Stomach (tissue), 9 donors: ENCODE results near the gene TRERF1. TPM values are rescaled to one million over a fixed set of nuclear protein-coding genes. Genes with fewer than 3 reads are reported as not detected.

Experiments used
- DNase-seq, 2 donors: peaks; one replicate each; pipeline versions ENCODE4 v3.0.0 to v3.0.0-alpha.2; 2013 to 2019
- H3K27ac ChIP-seq, 5 donors: fragments of 200-600 bp in 4 of 5; sonication (generic) in 4 of 5; one replicate each; pipeline ENCODE4 v1.5.1; 2013 to 2019; ENCODE audit warnings: mild to moderate bottlenecking in 1 of 5, moderate library complexity in 1 of 5
- H3K27me3 ChIP-seq, 3 donors: fragments of 200-600 bp; sonication (generic); one replicate each; pipeline ENCODE4 v1.5.1; 2017 to 2019; ENCODE audit warnings: mixed run types in 1 of 3
- H3K36me3 ChIP-seq, 4 donors: fragments of 200-600 bp; sonication (generic); 1 replicate in 3 of 4; 2 replicates in 1 of 4; pipeline ENCODE4 v1.5.1; 2016 to 2019
- H3K4me1 ChIP-seq, 4 donors: fragments of 200-600 bp; sonication (generic); one replicate each; pipeline ENCODE4 v1.5.1; 2016 to 2019
- H3K4me3 ChIP-seq, 4 donors: fragments of 200-600 bp; sonication (generic) in 3 of 4; one replicate each; pipeline ENCODE4 v1.5.1; 2016 to 2019; ENCODE audit warnings: mild to moderate bottlenecking in 1 of 4
- H3K9me3 ChIP-seq, 4 donors: fragments of 200-600 bp; sonication (generic); one replicate each; pipeline ENCODE4 v1.5.1; 2016 to 2019
- EP300 ChIP-seq: sonication (generic); formaldehyde crosslinking; IDR thresholded peaks from one replicate; pipeline ENCODE4 v1.6.1; 2017; ENCODE audit warnings: antibody characterized with exemption
- POLR2A ChIP-seq, 4 donors: fragments of 450-650 bp; IDR thresholded peaks; one replicate each; pipeline ENCODE4 v1.6.1; 2016; ENCODE audit warnings: antibody characterized with exemption in 4 of 4, control low read depth in 2 of 4, mild to moderate bottlenecking in 1 of 4, moderate library complexity in 1 of 4
- POLR2AphosphoS5 ChIP-seq, 3 donors: sonication (generic); formaldehyde crosslinking; IDR thresholded peaks; one replicate each; pipeline ENCODE4 v1.6.1; 2016; ENCODE audit warnings: antibody characterized with exemption in 3 of 3
- WGBS, 5 donors: extraction: QIAGEN DNeasy Blood & Tissue Kit in 3 of 5; methylation state at CpG; one replicate each; pipeline versions ENCODE4 v1.1.5 to v1.1.7; 2013 to 2018; 5-methylcytosine and 5-hydroxymethylcytosine counted together
- intact Hi-C: fragments of 100-400 bp; cut with DNase I; formaldehyde crosslinking; loops from one replicate; pipeline ENCODE4 v1.15.1; 2023; ENCODE audit warnings: low total_unique reads
- polyA plus RNA-seq, 3 donors: library from polyadenylated mRNA; stranded (reverse); fragments of 200-250 nt; gene quantifications; one replicate each; pipeline ENCODE4 v1.2.3, GENCODE V29; 2013
- total RNA-seq, 5 donors: library from RNA; depleted of rRNA; stranded (reverse); fragments of >200 nt; gene quantifications; one replicate each; pipeline versions ENCODE4 v1.1.0 to v1.2.3, GENCODE V29; 2014 to 2016
- TF ChIP-seq, protein P1 (sequence below), 7 experiments: fragments of 450-650 bp in 4 of 7; fragments of 200-600 bp in 3 of 7; sonication (generic) in 3 of 7; IDR thresholded peaks; one replicate each; pipeline ENCODE4 v1.5.1; 2016 to 2019; ENCODE audit warnings: antibody characterized with exemption in 7 of 7, control low read depth in 2 of 7, mild to moderate bottlenecking in 1 of 7
- donor health status: healthy with polysubstance abuse.
- donor health status: Bipolar disorder and iron deficiency.
- donor health status: healthy.

Gene TRERF1
- total and polyA plus RNA-seq, 8 donors, result 2.1 to 8.1 (median 4.9) TPM

- 71 to 86% (median 76%) methylated on average over 1 of the region's 1 CpG for WGBS, 5 donors
- TF ChIP-seq EP300 (no peak), POLR2A (IDR thresholded peaks at IDR 0.05) (no peak), POLR2AphosphoS5 (IDR thresholded peaks at IDR 0.05) (no peak)
- TF ChIP-seq, protein P1, sequence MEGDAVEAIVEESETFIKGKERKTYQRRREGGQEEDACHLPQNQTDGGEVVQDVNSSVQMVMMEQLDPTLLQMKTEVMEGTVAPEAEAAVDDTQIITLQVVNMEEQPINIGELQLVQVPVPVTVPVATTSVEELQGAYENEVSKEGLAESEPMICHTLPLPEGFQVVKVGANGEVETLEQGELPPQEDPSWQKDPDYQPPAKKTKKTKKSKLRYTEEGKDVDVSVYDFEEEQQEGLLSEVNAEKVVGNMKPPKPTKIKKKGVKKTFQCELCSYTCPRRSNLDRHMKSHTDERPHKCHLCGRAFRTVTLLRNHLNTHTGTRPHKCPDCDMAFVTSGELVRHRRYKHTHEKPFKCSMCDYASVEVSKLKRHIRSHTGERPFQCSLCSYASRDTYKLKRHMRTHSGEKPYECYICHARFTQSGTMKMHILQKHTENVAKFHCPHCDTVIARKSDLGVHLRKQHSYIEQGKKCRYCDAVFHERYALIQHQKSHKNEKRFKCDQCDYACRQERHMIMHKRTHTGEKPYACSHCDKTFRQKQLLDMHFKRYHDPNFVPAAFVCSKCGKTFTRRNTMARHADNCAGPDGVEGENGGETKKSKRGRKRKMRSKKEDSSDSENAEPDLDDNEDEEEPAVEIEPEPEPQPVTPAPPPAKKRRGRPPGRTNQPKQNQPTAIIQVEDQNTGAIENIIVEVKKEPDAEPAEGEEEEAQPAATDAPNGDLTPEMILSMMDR (IDR thresholded peaks at IDR 0.05), result no peak
- Histone ChIP-seq H3K36me3 (no peaks in the 10 kb centered on the region), H3K4me3 (no peak overlapping the region), H3K27ac (no peak overlapping the region), H3K4me1 (peaks cover 0 to 1% (median 0%) of the 10 kb centered on the region in 4 donors), H3K27me3 (no peaks in the 10 kb centered on the region), H3K9me3 (no peaks in the 10 kb centered on the region)
- DNase-seq, result no peak
- intact Hi-C loops, result no loop called here
Measured at GRCh38 chr6:42344756-42345155, 107.0 kb downstream of the TRERF1 start.

DNA sequence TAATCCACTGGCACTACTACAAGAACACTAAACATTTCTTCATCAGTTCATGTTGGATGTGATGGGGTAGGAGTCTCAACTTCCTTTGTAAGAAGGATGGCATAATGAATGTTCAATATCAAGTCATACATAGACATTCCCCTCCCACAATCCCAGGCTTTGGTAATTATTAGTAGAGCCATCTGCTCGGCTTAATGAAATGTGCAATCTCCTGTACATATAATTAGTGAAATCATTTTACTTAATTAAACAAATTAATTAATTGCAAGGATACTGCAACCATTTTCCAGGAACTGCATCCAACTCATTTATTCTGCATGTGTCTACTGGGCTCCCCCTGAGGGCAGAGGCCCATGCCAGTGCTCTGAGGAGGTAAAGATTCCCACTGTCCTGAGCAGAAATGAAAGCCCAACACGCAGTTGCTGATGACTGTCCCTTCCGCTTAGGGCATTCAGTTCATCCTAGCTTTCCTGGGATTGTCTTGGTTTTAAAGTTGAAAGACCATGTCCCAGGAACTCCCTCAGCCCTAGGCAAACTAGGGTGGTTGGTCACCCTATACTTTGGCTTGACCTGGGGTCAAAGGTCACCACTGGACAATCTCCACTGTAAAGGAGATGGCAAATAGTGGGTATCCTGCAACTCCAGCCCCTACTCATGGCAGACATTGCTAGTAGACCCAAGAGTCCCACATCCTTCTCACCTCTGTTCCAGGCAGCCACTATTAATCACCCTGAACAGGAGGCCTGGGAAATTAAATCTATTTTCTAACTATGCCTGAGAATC is 109.8 kb downstream of the TRERF1 start:
- H3K36me3 ChIP-seq, result no peaks in the 10 kb centered on the region
- intact Hi-C loops, result no loop called here
- H3K4me1 ChIP-seq, result peaks cover 0 to 18% (median 8%) of the 10 kb centered on the region in 4 donors
- 93 to 99% (median 96%) methylated on average over 3 of the region's 3 CpGs for WGBS, 5 donors
- H3K27me3 ChIP-seq, result no peaks in the 10 kb centered on the region
- no peak for DNase-seq
- no peak for TF ChIP-seq EP300
- TF ChIP-seq, protein P1 (IDR thresholded peaks at IDR 0.05), result no peak
- no peak for TF ChIP-seq POLR2AphosphoS5 (IDR thresholded peaks at IDR 0.05)
- TF ChIP-seq POLR2A (IDR thresholded peaks at IDR 0.05), result no peak
- H3K27ac ChIP-seq, result no peak overlapping the region
- H3K9me3 ChIP-seq, result no peaks in the 10 kb centered on the region
- H3K4me3 ChIP-seq, result no peak overlapping the region

GRCh38 chr6:42341221-42341620 is 110.5 kb downstream of the TRERF1 start:
- no peaks in the 10 kb centered on the region for H3K9me3 ChIP-seq
- H3K36me3 ChIP-seq, result no peaks in the 10 kb centered on the region
- no peak for TF ChIP-seq EP300
- TF ChIP-seq, protein P1 (IDR thresholded peaks at IDR 0.05), result no peak
- TF ChIP-seq POLR2A (IDR thresholded peaks at IDR 0.05), result no peak
- TF ChIP-seq POLR2AphosphoS5 (IDR thresholded peaks at IDR 0.05), result no peak
- no peaks in the 10 kb centered on the region for H3K27me3 ChIP-seq
- no peak overlapping the region for H3K27ac ChIP-seq
- H3K4me3 ChIP-seq, result no peak overlapping the region
- WGBS, 5 donors, result 94 to 99% (median 96%) methylated on average over 5 of the region's 5 CpGs
- H3K4me1 ChIP-seq, result peaks cover 0 to 18% (median 8%) of the 10 kb centered on the region in 4 donors
- intact Hi-C loops, result no loop called here
- DNase-seq, result no peak

DNA sequence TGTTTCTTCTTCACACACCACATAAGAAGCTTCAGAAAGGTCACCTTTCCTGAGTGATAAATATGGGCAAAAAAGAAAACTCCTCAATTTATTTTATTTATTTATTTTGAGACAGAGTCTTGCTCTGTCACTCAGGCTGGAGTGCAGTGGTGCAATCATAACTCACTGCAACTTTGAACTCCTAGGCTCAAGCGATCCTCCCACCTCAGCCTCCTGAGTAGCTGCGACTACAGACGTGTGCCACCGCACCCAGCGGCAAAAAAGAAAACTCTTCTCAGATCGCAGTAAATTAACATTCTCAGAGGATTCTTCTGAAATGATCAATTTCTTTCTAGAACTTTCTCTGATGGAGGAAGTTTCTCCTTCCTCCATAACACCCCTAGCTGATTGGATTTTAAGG is 111.2 kb downstream of the TRERF1 start:
- DNase-seq, result no peak
- Histone ChIP-seq H3K36me3 (no peaks in the 10 kb centered on the region), H3K27ac (no peak overlapping the region), H3K4me3 (no peak overlapping the region), H3K27me3 (no peaks in the 10 kb centered on the region), H3K9me3 (no peaks in the 10 kb centered on the region), H3K4me1 (peaks cover 0 to 18% (median 8%) of the 10 kb centered on the region in 4 donors)
- 88 to 97% (median 92%) methylated on average over 6 of the region's 6 CpGs for WGBS, 5 donors
- intact Hi-C loops, result no loop called here
- no peak for TF ChIP-seq POLR2AphosphoS5 (IDR thresholded peaks at IDR 0.05)
- TF ChIP-seq, protein P1 (IDR thresholded peaks at IDR 0.05), result no peak
- TF ChIP-seq EP300, result no peak
- TF ChIP-seq POLR2A (IDR thresholded peaks at IDR 0.05), result no peak
